GM13976 (cell line): ENCODE measurements around the gene C11orf68.
A peak's percentile ranks its signal among the peaks of the same experiment; 100 is the strongest.

Source experiments
- DNase-seq: peaks from one replicate; pipeline ENCODE4 v3.0.0; 2012; ENCODE audit warnings: low spot score
- in situ Hi-C: fragments of 300-500 bp; cut with MboI; formaldehyde crosslinking; loops from one replicate; pipeline ENCODE4 v1.12.0; 2022; ENCODE audit warnings: low sequenced_read_pairs, mixed read lengths, inconsistent platforms; ENCODE audit not compliant: unreplicated experiment
- TF ChIP-seq, protein P1 (sequence below): IDR thresholded peaks from 2 replicates; pipeline ENCODE4 v1.5.1; 2012; ENCODE audit warnings: borderline replicate concordance, mild to moderate bottlenecking; ENCODE audit not compliant: insufficient read depth; ENCODE audit errors: extremely low read depth, missing control alignments, control extremely low read depth

The C11orf68 gene

DNA sequence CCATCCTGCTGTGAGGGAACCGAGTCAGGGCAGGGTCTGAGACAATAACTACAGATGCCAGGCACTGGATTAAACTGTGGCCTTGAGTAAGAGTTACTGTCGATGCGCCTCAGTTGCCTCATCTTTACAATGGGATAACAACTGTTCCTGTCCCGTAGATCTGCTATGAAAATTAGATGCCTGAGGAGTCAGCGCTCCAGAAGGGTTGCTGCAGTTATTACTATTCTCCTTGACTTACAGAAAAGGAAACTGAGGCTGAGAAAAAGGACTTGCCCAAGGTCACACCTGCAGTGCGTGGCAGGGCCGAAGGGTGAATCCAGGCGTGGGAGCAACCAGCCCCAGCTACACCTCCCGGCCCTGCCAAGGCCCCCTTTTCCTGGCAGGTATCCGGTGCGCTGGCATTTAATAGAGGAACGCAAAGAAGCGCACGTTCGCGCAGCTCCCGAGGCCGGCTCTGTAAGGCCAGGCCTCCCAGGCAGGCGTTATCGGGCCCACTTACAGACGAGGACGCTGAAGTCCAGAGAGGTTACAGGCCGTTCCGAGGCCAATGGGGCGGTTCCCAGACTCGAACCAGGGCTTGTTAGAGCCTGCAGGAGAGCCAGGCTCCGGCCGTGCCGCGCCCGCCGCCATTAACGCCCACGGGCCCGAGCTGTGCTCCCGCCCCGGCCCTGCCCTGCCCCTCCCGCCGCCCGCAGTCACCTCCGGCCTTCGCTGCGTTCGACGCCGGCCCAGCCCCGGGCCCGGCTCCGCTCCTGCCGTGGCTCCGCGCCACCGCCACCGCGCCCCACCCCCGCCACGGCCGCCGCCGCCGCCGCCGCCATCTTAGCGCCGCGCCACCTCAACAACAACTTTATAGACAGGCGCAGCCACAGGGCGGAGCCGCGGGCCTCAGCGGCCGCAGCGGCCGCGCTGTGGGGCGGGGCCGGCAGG is at the start of gene C11orf68:
Gene C11orf68 (minus strand): TSS at position 852 of the 930 bp plus-strand sequence. CDS start 31 bp downstream, at position 821.
- no peak for DNase-seq
- in situ Hi-C loops, result no loop called here
- TF ChIP-seq, protein P1, sequence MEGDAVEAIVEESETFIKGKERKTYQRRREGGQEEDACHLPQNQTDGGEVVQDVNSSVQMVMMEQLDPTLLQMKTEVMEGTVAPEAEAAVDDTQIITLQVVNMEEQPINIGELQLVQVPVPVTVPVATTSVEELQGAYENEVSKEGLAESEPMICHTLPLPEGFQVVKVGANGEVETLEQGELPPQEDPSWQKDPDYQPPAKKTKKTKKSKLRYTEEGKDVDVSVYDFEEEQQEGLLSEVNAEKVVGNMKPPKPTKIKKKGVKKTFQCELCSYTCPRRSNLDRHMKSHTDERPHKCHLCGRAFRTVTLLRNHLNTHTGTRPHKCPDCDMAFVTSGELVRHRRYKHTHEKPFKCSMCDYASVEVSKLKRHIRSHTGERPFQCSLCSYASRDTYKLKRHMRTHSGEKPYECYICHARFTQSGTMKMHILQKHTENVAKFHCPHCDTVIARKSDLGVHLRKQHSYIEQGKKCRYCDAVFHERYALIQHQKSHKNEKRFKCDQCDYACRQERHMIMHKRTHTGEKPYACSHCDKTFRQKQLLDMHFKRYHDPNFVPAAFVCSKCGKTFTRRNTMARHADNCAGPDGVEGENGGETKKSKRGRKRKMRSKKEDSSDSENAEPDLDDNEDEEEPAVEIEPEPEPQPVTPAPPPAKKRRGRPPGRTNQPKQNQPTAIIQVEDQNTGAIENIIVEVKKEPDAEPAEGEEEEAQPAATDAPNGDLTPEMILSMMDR, result no peak

DNA sequence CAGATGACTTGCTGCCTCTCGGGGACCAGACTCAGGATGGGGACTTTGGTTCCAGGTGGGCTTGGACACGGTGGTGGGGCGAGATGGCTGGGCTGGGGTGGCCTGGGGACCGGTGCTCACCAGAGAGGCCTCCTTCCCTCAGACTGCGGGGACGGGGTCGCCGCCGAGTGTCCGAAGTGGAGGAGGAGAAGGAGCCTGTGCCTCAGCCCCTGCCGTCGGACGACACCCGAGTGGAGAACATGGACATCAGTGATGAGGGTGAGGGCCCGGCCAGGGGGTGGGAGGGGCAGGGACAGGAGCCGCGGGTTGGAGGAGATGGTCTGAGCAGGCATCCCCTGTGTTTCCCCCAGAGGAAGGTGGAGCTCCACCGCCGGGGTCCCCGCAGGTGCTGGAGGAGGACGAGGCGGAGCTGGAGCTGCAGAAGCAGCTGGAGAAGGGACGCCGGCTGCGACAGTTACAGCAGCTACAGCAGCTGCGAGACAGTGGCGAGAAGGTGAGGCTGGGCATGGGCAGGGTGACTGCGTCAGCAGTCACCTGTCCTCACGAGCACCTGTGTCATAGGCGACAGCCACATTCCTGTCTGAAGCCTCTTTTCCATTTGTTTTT is 48.6 kb upstream of the C11orf68 start:
- DNase-seq, result no peak
- TF ChIP-seq, protein P1, result no peak
- in situ Hi-C loops, result no loop called here

DNA sequence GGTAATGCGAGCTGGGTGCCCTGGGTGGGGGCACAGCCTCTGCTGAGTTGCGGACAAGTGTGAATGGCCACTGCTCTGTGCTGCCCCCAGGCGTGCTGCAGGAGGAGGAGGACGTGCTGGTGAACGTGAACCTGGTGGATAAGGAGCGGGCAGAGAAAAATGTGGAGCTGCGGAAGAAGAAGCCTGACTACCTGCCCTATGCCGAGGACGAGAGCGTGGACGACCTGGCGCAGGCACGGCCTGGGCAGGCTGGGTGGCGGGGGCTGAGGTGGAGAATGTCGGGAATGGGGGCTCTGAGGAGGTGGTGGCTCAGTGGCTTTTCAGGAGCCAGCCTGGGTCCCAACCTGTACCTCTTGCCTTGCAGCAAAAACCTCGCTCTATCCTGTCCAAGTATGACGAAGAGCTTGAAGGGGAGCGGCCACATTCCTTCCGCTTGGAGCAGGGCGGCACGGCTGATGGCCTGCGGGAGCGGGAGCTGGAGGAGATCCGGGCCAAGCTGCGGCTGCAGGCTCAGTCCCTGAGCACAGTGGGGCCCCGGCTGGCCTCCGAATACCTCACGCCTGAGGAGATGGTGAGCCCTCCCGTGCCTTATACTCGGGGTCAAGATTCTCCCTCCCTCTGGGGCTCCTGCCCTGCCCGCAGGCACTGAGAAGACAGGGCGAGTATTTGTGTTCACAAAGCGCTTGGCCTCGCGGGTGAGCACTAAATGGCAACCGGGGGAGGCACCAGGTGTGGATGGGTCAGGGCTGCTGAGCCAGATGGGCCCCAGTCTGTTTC is 47.3 kb upstream of the C11orf68 start:
- TF ChIP-seq, protein P1, result no peak
- in situ Hi-C loops, result no loop called here
- DNase-seq, result no peak

DNA sequence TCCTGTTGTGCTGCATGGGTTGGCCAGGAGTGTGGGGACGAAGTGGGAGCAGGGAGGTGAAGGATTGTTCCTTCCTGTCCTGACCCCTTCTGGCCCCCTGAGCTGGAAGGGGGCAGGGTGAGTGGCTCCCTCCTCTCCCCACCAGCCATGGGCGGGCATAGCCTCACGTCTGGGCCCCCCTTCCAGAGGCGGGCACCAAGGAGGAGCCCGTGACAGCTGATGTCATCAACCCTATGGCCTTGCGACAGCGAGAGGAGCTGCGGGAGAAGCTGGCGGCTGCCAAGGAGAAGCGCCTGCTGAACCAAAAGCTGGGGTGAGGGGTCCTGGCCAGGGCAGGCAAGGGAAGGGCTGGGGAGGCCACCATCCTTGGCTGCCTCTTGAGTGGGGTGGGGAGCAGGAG is 46.0 kb upstream of the C11orf68 start:
- in situ Hi-C loops, result no loop called here
- no peak for DNase-seq
- TF ChIP-seq, protein P1, result no peak

DNA sequence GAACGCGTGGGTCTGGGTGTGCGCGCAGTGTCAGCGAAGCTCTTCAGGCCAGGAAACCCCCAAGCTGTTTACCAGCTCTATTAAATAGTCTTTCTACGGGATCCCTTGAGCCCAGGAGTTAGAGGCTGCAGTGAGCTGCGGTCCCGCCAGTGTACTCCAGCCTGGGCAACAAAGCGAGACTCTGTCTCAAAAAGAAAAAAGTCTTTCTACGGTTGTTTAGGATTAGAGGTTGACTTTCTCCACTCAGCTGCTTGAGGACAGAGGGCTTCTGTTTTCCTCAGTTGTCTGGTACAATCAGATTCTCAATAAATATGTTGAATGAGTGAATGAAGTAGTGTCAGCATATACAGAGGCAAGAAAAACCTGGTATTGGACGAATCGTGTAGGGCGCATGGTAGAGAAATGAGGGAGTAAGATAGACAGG is 43.3 kb upstream of the C11orf68 start:
- no peak for DNase-seq
- TF ChIP-seq, protein P1, result no peak
- in situ Hi-C loops, result no loop called here

DNA sequence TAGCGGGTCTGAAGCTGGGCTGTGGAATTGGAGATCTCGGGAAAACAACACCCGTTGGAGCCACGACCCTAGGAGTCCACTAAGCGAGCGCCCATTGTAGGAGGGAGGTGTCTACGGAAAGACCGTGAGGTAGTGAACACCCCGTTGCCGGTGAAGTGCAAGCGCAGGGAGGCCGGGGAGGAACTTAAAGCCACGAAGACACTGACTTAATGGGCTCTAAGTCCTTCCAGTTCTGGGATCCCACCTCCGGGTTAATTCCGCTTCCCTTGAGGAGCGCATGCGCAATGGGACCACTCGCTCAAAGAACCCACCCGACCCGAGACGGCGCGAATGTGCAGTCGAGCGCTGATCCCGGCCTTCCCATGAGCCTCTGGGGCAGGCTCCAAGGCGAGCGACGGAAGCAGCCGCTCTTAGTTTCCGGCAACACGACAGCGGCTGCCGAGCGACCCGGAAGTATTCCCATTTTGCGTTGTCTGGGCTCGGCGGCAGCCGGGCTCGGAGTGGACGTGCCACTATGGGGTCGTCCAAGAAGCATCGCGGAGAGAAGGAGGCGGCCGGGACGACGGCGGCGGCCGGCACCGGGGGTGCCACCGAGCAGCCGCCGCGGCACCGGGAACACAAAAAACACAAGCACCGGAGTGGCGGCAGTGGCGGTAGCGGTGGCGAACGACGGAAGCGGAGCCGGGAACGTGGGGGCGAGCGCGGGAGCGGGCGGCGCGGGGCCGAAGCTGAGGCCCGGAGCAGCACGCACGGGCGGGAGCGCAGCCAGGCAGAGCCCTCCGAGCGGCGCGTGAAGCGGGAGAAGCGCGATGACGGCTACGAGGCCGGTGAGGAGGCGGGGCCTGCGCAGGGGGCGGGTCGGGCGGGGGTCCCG is 42.6 kb upstream of the C11orf68 start, which contains the start of gene SART1:
Gene SART1 (plus strand): TSS at position 468 of the 874 bp plus-strand sequence. CDS start 47 bp downstream, at position 515.
- DNase-seq, result peak; percentile 100
- in situ Hi-C loops, result no loop called here
- TF ChIP-seq, protein P1, result no peak
